Measurements from ENCODE around the gene EEF1E1. TPM values are rescaled to one million over a fixed set of nuclear protein-coding genes. Genes with fewer than 3 reads are reported as not detected.

The EEF1E1 gene
- total RNA-seq, 1 experiment from 2014 or later: 50.9 TPM

DNA sequence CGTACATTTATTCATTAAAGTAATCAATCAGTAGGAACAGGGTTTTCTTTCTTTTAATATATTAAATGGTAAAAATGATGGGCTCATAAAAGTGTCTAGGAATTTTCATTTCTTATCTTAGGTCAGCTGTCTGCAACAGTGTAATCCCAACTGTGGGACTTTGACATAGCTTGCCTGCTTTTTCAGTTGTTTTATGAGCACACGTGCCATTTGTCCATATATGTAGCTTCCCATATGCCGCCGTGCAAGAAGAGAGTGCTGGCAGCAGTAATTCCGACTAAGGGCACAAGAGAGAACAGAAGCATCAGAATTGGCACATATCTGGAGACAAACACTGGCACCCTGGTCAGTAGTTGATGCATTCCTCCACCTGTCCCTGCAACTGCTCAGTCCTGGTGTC, 20.9 kb upstream of the EEF1E1 start:
- ChIA-PET POLR2A (ENCODE audit: unreplicated experiment) (no interaction called here), CTCF (no interaction called here)
- H3K27ac ChIP-seq: no peak overlapping the region
- H3K9me2 ChIP-seq (ENCODE audit: insufficient read depth): no peaks in the 10 kb centered on the region
- BruUV-seq (replicated peaks): no TSS peak
- H3K4me3 ChIP-seq: no peak overlapping the region
- DNase-seq: no peak
- H3K79me2 ChIP-seq (ENCODE audit: low read depth): no peaks in the 10 kb centered on the region
- H3K36me3 ChIP-seq (ENCODE audit: low read depth): no peaks in the 10 kb centered on the region
- H3K27me3 ChIP-seq (ENCODE audit: insufficient read depth, low read depth): no peaks in the 10 kb centered on the region
- H3K4me2 ChIP-seq: no peak overlapping the region
- H3F3A ChIP-seq (ENCODE audit: insufficient read depth, low read depth): no peaks in the 10 kb centered on the region
- H2AFZ ChIP-seq: no peak overlapping the region
- intact Hi-C loops (cut with micrococcal nuclease; ENCODE audit: unreplicated experiment): no loop called here
- H3K4me1 ChIP-seq (replicated peaks; ENCODE audit: insufficient read depth): no peaks in the 10 kb centered on the region
- TF ChIP-seq, protein P1, sequence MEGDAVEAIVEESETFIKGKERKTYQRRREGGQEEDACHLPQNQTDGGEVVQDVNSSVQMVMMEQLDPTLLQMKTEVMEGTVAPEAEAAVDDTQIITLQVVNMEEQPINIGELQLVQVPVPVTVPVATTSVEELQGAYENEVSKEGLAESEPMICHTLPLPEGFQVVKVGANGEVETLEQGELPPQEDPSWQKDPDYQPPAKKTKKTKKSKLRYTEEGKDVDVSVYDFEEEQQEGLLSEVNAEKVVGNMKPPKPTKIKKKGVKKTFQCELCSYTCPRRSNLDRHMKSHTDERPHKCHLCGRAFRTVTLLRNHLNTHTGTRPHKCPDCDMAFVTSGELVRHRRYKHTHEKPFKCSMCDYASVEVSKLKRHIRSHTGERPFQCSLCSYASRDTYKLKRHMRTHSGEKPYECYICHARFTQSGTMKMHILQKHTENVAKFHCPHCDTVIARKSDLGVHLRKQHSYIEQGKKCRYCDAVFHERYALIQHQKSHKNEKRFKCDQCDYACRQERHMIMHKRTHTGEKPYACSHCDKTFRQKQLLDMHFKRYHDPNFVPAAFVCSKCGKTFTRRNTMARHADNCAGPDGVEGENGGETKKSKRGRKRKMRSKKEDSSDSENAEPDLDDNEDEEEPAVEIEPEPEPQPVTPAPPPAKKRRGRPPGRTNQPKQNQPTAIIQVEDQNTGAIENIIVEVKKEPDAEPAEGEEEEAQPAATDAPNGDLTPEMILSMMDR (conservative IDR thresholded peaks at IDR 0.05): no peak
- TF ChIP-seq EZH2 (IDR thresholded peaks at IDR 0.05; ENCODE audit: low read depth): no peak
- H3K9me3 ChIP-seq (ENCODE audit: insufficient read depth, low read depth): no peaks in the 10 kb centered on the region
- H4K20me1 ChIP-seq (ENCODE audit: insufficient read depth): no peaks in the 10 kb centered on the region

DNA sequence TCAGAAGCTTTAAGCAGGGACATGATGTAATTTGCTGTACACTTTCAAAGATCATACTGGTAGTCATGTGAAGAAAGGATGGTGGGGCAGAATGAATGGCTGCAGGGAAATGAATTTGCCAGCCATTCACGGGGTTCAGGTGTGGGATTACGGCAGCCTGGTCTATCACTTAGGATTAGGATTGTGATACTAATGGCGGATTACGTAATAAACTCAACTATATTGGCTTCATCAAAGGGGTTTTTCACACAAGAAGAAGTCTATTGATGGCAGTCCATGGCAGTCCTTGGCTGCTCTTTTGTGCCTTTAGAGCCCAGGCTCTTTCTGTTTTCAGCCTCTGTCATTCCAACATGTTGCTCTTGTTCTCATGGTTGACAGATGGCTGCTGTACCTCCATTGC, 12.6 kb upstream of the EEF1E1 start:
- POLR2A ChIA-PET (ENCODE audit: unreplicated experiment): no interaction called here
- H3K36me3 ChIP-seq (ENCODE audit: low read depth): no peaks in the 10 kb centered on the region
- no peaks in the 10 kb centered on the region for H3K27me3 ChIP-seq (ENCODE audit: insufficient read depth, low read depth)
- H2AFZ ChIP-seq: no peak overlapping the region
- no peak overlapping the region for H3K4me3 ChIP-seq
- intact Hi-C loops (cut with micrococcal nuclease; ENCODE audit: unreplicated experiment): no loop called here
- no peaks in the 10 kb centered on the region for H3K9me2 ChIP-seq (ENCODE audit: insufficient read depth)
- no peaks in the 10 kb centered on the region for H3K4me1 ChIP-seq (replicated peaks; ENCODE audit: insufficient read depth)
- H3K9me3 ChIP-seq (ENCODE audit: insufficient read depth, low read depth): no peaks in the 10 kb centered on the region
- CTCF ChIA-PET: no interaction called here
- H3K79me2 ChIP-seq (ENCODE audit: low read depth): no peaks in the 10 kb centered on the region
- no peak overlapping the region for H3K4me2 ChIP-seq
- no TSS peak for BruUV-seq (replicated peaks)
- no peak for DNase-seq
- no peaks in the 10 kb centered on the region for H3F3A ChIP-seq (ENCODE audit: insufficient read depth, low read depth)
- no peak for TF ChIP-seq EZH2 (IDR thresholded peaks at IDR 0.05; ENCODE audit: low read depth)
- TF ChIP-seq, protein P1 (conservative IDR thresholded peaks at IDR 0.05): no peak
- H4K20me1 ChIP-seq (ENCODE audit: insufficient read depth): no peaks in the 10 kb centered on the region
- H3K27ac ChIP-seq: no peak overlapping the region

DNA sequence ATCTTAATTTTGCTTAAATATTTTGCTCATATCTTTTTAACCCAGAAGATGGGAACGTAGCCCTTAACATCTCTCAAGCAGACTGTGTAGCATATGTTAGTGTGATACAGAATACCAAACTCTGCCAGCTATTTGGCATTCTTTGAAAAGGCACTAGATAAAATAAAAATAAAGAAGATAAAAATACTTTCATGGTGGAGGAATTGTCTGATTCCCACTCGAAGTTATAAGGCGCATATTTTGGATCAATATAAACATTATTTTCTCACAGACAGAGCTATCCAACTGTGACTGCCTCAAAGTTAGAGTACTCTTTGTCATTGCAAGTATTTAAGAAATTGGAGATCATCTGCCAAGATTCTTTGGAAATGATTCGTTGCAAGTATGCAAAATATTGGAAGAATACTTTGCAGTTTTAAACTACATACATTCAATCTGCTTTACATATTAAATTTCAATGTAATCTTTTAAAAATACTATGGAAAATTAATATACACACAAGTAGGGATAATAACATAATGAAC, 10.8 kb upstream of the EEF1E1 start:
- DNase-seq: no peak
- H2AFZ ChIP-seq: no peak overlapping the region
- peaks cover 9% of the 10 kb centered on the region for H3F3A ChIP-seq (ENCODE audit: insufficient read depth, low read depth)
- no peaks in the 10 kb centered on the region for H3K79me2 ChIP-seq (ENCODE audit: low read depth)
- H3K9me3 ChIP-seq (ENCODE audit: insufficient read depth, low read depth): no peaks in the 10 kb centered on the region
- intact Hi-C loops (cut with micrococcal nuclease; ENCODE audit: unreplicated experiment): no loop called here
- no peaks in the 10 kb centered on the region for H3K9me2 ChIP-seq (ENCODE audit: insufficient read depth)
- H4K20me1 ChIP-seq (ENCODE audit: insufficient read depth): no peaks in the 10 kb centered on the region
- H3K36me3 ChIP-seq (ENCODE audit: low read depth): no peaks in the 10 kb centered on the region
- no peak overlapping the region for H3K4me2 ChIP-seq
- TF ChIP-seq, protein P1 (conservative IDR thresholded peaks at IDR 0.05): no peak
- TF ChIP-seq EZH2 (IDR thresholded peaks at IDR 0.05; ENCODE audit: low read depth): no peak
- H3K4me1 ChIP-seq (replicated peaks; ENCODE audit: insufficient read depth): peaks cover 10% of the 10 kb centered on the region
- H3K27me3 ChIP-seq (ENCODE audit: insufficient read depth, low read depth): no peaks in the 10 kb centered on the region
- ChIA-PET POLR2A (ENCODE audit: unreplicated experiment) (no interaction called here), CTCF (no interaction called here)
- H3K27ac ChIP-seq: no peak overlapping the region
- no TSS peak for BruUV-seq (replicated peaks)
- no peak overlapping the region for H3K4me3 ChIP-seq

All from PC-9 (cell line).